Stomach (tissue), 9 donors: ENCODE data around the gene EDN1. TPM values are rescaled to one million over a fixed set of nuclear protein-coding genes. Genes with fewer than 3 reads are reported as not detected.
A peak's percentile ranks its signal among the peaks of the same experiment; 100 is the strongest.

Experiments used
- DNase-seq, 2 donors: peaks; one replicate each; pipeline versions ENCODE4 v3.0.0 to v3.0.0-alpha.2; 2013 to 2019
- H3K27ac ChIP-seq, 5 donors: fragments of 200-600 bp in 4 of 5; sonication (generic) in 4 of 5; one replicate each; pipeline ENCODE4 v1.5.1; 2013 to 2019; ENCODE audit warnings: mild to moderate bottlenecking in 1 of 5, moderate library complexity in 1 of 5
- H3K27me3 ChIP-seq, 3 donors: fragments of 200-600 bp; sonication (generic); one replicate each; pipeline ENCODE4 v1.5.1; 2017 to 2019; ENCODE audit warnings: mixed run types in 1 of 3
- H3K36me3 ChIP-seq, 4 donors: fragments of 200-600 bp; sonication (generic); 1 replicate in 3 of 4; 2 replicates in 1 of 4; pipeline ENCODE4 v1.5.1; 2016 to 2019
- H3K4me1 ChIP-seq, 4 donors: fragments of 200-600 bp; sonication (generic); one replicate each; pipeline ENCODE4 v1.5.1; 2016 to 2019
- H3K4me3 ChIP-seq, 4 donors: fragments of 200-600 bp; sonication (generic) in 3 of 4; one replicate each; pipeline ENCODE4 v1.5.1; 2016 to 2019; ENCODE audit warnings: mild to moderate bottlenecking in 1 of 4
- H3K9me3 ChIP-seq, 4 donors: fragments of 200-600 bp; sonication (generic); one replicate each; pipeline ENCODE4 v1.5.1; 2016 to 2019
- EP300 ChIP-seq: sonication (generic); formaldehyde crosslinking; IDR thresholded peaks from one replicate; pipeline ENCODE4 v1.6.1; 2017; ENCODE audit warnings: antibody characterized with exemption
- POLR2A ChIP-seq, 4 donors: fragments of 450-650 bp; IDR thresholded peaks; one replicate each; pipeline ENCODE4 v1.6.1; 2016; ENCODE audit warnings: antibody characterized with exemption in 4 of 4, control low read depth in 2 of 4, mild to moderate bottlenecking in 1 of 4, moderate library complexity in 1 of 4
- POLR2AphosphoS5 ChIP-seq, 3 donors: sonication (generic); formaldehyde crosslinking; IDR thresholded peaks; one replicate each; pipeline ENCODE4 v1.6.1; 2016; ENCODE audit warnings: antibody characterized with exemption in 3 of 3
- WGBS, 5 donors: extraction: QIAGEN DNeasy Blood & Tissue Kit in 3 of 5; methylation state at CpG; one replicate each; pipeline versions ENCODE4 v1.1.5 to v1.1.7; 2013 to 2018; 5-methylcytosine and 5-hydroxymethylcytosine counted together
- intact Hi-C: fragments of 100-400 bp; cut with DNase I; formaldehyde crosslinking; loops from one replicate; pipeline ENCODE4 v1.15.1; 2023; ENCODE audit warnings: low total_unique reads
- polyA plus RNA-seq, 3 donors: library from polyadenylated mRNA; stranded (reverse); fragments of 200-250 nt; gene quantifications; one replicate each; pipeline ENCODE4 v1.2.3, GENCODE V29; 2013
- total RNA-seq, 5 donors: library from RNA; depleted of rRNA; stranded (reverse); fragments of >200 nt; gene quantifications; one replicate each; pipeline versions ENCODE4 v1.1.0 to v1.2.3, GENCODE V29; 2014 to 2016
- TF ChIP-seq, protein P1 (sequence below), 7 experiments: fragments of 450-650 bp in 4 of 7; fragments of 200-600 bp in 3 of 7; sonication (generic) in 3 of 7; IDR thresholded peaks; one replicate each; pipeline ENCODE4 v1.5.1; 2016 to 2019; ENCODE audit warnings: antibody characterized with exemption in 7 of 7, control low read depth in 2 of 7, mild to moderate bottlenecking in 1 of 7
- donor health status: healthy with polysubstance abuse.
- donor health status: Bipolar disorder and iron deficiency.
- donor health status: healthy.

The EDN1 gene
- total and polyA plus RNA-seq, 8 donors, result 0.58 to 95.1 (median 12.6) TPM

GRCh38 chr6:12334526-12335130 is 44.5 kb downstream of the EDN1 start:
- intact Hi-C loops, result no loop called here
- TF ChIP-seq EP300, result no peak
- no peak for TF ChIP-seq POLR2AphosphoS5 (IDR thresholded peaks at IDR 0.05)
- TF ChIP-seq POLR2A (IDR thresholded peaks at IDR 0.05), result no peak
- TF ChIP-seq, protein P1, sequence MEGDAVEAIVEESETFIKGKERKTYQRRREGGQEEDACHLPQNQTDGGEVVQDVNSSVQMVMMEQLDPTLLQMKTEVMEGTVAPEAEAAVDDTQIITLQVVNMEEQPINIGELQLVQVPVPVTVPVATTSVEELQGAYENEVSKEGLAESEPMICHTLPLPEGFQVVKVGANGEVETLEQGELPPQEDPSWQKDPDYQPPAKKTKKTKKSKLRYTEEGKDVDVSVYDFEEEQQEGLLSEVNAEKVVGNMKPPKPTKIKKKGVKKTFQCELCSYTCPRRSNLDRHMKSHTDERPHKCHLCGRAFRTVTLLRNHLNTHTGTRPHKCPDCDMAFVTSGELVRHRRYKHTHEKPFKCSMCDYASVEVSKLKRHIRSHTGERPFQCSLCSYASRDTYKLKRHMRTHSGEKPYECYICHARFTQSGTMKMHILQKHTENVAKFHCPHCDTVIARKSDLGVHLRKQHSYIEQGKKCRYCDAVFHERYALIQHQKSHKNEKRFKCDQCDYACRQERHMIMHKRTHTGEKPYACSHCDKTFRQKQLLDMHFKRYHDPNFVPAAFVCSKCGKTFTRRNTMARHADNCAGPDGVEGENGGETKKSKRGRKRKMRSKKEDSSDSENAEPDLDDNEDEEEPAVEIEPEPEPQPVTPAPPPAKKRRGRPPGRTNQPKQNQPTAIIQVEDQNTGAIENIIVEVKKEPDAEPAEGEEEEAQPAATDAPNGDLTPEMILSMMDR (IDR thresholded peaks at IDR 0.05), result no peak
- no peak overlapping the region for H3K4me3 ChIP-seq
- no peaks in the 10 kb centered on the region for H3K36me3 ChIP-seq
- no peak for DNase-seq
- H3K4me1 ChIP-seq, result peaks cover 11 to 47% (median 35%) of the 10 kb centered on the region in 4 donors
- H3K27me3 ChIP-seq, result no peaks in the 10 kb centered on the region
- peak overlapping the region in 4 of 5 donors; percentile 12 to 90 (median 81) for H3K27ac ChIP-seq
- no peaks in the 10 kb centered on the region for H3K9me3 ChIP-seq
- WGBS, 5 donors, result 51 to 74% (median 65%) methylated on average over 4 of the region's 4 CpGs

DNA sequence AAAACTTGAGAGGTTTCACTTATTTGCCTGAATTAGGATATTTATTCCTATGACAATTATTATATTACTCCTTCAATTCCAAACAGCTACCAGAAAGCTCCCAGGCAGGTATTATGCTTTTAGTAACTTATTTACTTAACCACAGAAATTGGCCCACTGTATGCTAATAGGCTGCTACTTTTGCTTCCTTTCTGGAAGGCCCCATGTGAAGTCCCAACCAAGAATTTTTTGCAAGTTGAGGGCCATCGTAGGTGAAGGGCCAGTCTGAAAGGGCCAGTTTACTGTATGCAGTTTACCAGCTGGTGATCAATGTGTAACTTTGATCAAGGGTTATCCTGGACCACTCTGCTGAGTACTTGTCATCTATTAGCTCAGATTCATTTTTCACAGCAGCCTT is 45.0 kb downstream of the EDN1 start:
- no peaks in the 10 kb centered on the region for H3K36me3 ChIP-seq
- peak overlapping the region in 4 of 5 donors; percentile 51 to 90 (median 73) for H3K27ac ChIP-seq
- no peak overlapping the region for H3K4me3 ChIP-seq
- no peak for DNase-seq
- no peak for TF ChIP-seq EP300
- TF ChIP-seq, protein P1 (IDR thresholded peaks at IDR 0.05), result no peak
- TF ChIP-seq POLR2AphosphoS5 (IDR thresholded peaks at IDR 0.05), result no peak
- TF ChIP-seq POLR2A (IDR thresholded peaks at IDR 0.05), result no peak
- peaks cover 11 to 47% (median 35%) of the 10 kb centered on the region in 4 donors for H3K4me1 ChIP-seq
- H3K27me3 ChIP-seq, result no peaks in the 10 kb centered on the region
- intact Hi-C loops, result no loop called here
- WGBS, 5 donors, result 30 to 68% (median 33%) methylated on average over 1 of the region's 1 CpG
- no peaks in the 10 kb centered on the region for H3K9me3 ChIP-seq

DNA sequence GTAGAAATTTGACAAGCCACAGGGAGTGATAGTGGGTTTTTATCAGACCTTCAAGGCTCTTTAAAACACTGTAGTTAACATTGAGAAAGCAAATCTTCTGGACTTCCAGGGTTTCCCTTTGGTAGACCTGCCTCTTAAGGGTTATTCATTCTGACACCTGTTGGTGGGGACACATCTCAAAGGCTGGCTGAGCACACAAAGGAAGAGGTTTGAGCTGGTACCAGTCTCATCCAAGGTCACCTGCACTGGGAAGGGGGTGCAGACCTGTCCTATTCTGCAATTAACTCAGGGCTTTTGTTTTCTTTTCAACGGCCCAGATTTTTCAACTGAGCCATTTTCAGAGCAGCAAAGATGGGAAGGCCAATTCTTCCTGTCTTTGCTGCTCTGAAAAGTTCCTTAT is 45.6 kb downstream of the EDN1 start:
- TF ChIP-seq EP300 (no peak), POLR2AphosphoS5 (IDR thresholded peaks at IDR 0.05) (no peak), POLR2A (IDR thresholded peaks at IDR 0.05) (no peak)
- TF ChIP-seq, protein P1 (IDR thresholded peaks at IDR 0.05), result no peak
- 10 to 48% (median 28%) methylated on average over 1 of the region's 1 CpG for WGBS, 5 donors
- H3K4me1 ChIP-seq, result peaks cover 11 to 44% (median 33%) of the 10 kb centered on the region in 4 donors
- H3K27ac ChIP-seq, result peak overlapping the region; percentile 51 to 90 (median 70)
- intact Hi-C loops, result no loop called here
- no peak overlapping the region for H3K4me3 ChIP-seq
- no peak for DNase-seq
- H3K36me3 ChIP-seq, result no peaks in the 10 kb centered on the region
- no peaks in the 10 kb centered on the region for H3K9me3 ChIP-seq
- H3K27me3 ChIP-seq, result no peaks in the 10 kb centered on the region

DNA sequence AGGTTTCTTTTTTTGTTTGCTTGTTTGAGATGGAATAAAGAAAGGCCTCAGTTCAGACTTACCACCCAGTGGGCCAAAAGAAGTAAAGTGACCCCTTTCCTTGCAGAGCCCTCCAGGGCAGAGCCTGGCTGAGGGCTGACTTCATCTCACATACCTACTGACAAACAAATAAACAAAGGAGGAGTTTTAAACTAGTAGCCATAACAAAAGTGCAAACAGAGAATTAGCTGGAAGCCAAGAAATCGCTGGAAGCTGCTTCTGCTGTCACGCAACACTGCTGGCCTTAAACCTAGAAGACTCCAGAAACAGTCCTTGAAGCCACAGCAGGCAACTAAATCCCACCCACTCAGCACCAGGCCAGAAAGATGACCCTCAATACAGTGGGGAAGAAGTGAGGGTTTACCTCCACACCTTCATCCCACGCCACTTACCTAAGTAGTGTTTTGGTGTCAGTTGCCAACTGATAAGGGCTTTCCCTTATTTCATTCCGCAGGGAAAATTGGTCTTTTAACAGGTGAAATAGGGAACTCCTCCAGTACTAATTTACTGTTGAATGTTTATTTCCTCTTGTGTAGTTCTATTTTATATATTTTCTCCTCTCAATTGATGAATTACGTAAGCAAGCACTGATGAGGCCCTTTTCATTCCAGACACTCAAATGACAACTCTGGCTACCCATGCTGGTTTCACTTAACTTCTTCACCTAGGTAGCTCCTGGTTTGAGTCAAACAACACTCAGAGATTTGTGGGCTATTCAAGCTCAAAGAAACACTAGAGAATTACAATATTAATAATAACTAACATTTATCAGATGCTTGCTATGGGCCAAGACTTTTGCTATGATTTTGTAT is 46.2 kb downstream of the EDN1 start:
- no peaks in the 10 kb centered on the region for H3K27me3 ChIP-seq
- 34 to 61% (median 44%) methylated on average over 5 of the region's 5 CpGs for WGBS, 5 donors
- no peaks in the 10 kb centered on the region for H3K36me3 ChIP-seq
- intact Hi-C loops, result no loop called here
- peak overlapping the region; percentile 51 to 90 (median 81) for H3K27ac ChIP-seq
- H3K9me3 ChIP-seq, result no peaks in the 10 kb centered on the region
- TF ChIP-seq POLR2A (IDR thresholded peaks at IDR 0.05) (no peak), EP300 (no peak), POLR2AphosphoS5 (IDR thresholded peaks at IDR 0.05) (no peak)
- TF ChIP-seq, protein P1 (IDR thresholded peaks at IDR 0.05), result no peak
- no peak overlapping the region for H3K4me3 ChIP-seq
- peaks cover 11 to 38% (median 28%) of the 10 kb centered on the region in 4 donors for H3K4me1 ChIP-seq
- DNase-seq, result no peak
